Calu3 (cell line): ENCODE measurements around the gene ADGRL3. TPM values are rescaled to one million over a fixed set of nuclear protein-coding genes. Genes with fewer than 3 reads are reported as not detected.

Experiments used
- BruUV-seq: library from RNA; stranded (reverse); fragments of 400-500 nt; replicated peaks from 2 replicates; lab custom pipeline; 2021; lab: Mats Ljungman, UMichigan
- CTCF ChIA-PET: fragments of 300-600 bp; sonication (Branson Sonifier 250); formaldehyde crosslinking; loops from one replicate; lab custom pipeline; 2022; ENCODE audit warnings: antibody characterized with exemption; lab: Charles Lee
- DNase-seq: peaks from one replicate; pipeline ENCODE4 v3.0.0; 2022
- H3K27ac Mint-ChIP-seq: one replicate; pipeline ENCODE4 v1.8.0; 2022; ENCODE audit warnings: mixed read lengths; ENCODE audit not compliant: unreplicated experiment
- H3K27me3 Mint-ChIP-seq: one replicate; pipeline ENCODE4 v1.8.0; 2022; ENCODE audit warnings: mixed read lengths; ENCODE audit not compliant: unreplicated experiment
- H3K36me3 Mint-ChIP-seq: one replicate; pipeline ENCODE4 v1.8.0; 2022; ENCODE audit warnings: mild to moderate bottlenecking, moderate library complexity, mixed read lengths; ENCODE audit not compliant: insufficient read depth, unreplicated experiment
- H3K4me1 Mint-ChIP-seq: one replicate; pipeline ENCODE4 v1.8.0; 2022; ENCODE audit warnings: mild to moderate bottlenecking, low read depth, mixed read lengths; ENCODE audit not compliant: unreplicated experiment
- H3K4me3 Mint-ChIP-seq: one replicate; pipeline ENCODE4 v1.8.0; 2022; ENCODE audit warnings: mild to moderate bottlenecking, low read depth, moderate library complexity, mixed read lengths; ENCODE audit not compliant: unreplicated experiment
- H3K9me3 Mint-ChIP-seq: one replicate; pipeline ENCODE4 v1.8.0; 2022; ENCODE audit warnings: low read depth, mixed read lengths; ENCODE audit not compliant: unreplicated experiment
- CTCF ChIP-seq: fragments of 200-600 bp; IDR thresholded peaks from one replicate; pipeline ENCODE4 v1.8.0; 2022; ENCODE audit warnings: antibody characterized with exemption; ENCODE audit not compliant: unreplicated experiment
- intact Hi-C: fragments of 100-400 bp; cut with micrococcal nuclease; formaldehyde crosslinking; loops from one replicate; pipeline ENCODE4 v1.10.0; 2022; ENCODE audit not compliant: unreplicated experiment
- total RNA-seq: library from RNA; stranded (reverse); gene quantifications from 2 replicates; pipeline ENCODE4 v1.2.3, GENCODE V29; 2022

ADGRL3 gene
- total RNA-seq, 1 experiment from 2014 or later: 0.66 TPM

DNA sequence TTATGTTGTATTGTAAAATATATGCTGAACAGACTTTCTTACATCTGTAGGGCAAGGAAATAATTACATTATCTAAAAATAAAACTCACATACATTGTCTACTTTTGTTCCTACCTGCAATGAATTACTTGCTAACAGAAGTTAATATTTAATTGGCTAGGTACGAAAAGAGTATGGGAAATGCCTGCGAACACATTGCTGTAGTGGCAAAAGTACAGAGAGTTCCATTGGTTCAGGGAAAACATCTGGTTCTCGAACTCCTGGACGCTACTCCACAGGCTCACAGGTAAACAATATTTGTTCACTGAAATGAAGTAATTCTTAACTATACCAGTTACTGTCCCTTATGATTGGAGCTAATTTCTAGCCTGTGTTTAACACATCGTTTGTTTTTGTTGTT, 837.4 kb downstream of the ADGRL3 start:
- H3K9me3 Mint-ChIP-seq: no peaks in the 10 kb centered on the region
- no peaks in the 10 kb centered on the region for H3K27me3 Mint-ChIP-seq
- intact Hi-C loops: no loop called here
- TF ChIP-seq CTCF: no peak
- DNase-seq: no peak
- CTCF ChIA-PET: no interaction called here
- no peak overlapping the region for H3K4me3 Mint-ChIP-seq
- no peak overlapping the region for H3K27ac Mint-ChIP-seq
- no peaks in the 10 kb centered on the region for H3K36me3 Mint-ChIP-seq
- no TSS peak for BruUV-seq
- H3K4me1 Mint-ChIP-seq: no peaks in the 10 kb centered on the region

GRCh38 chr4:62051332-62051731, 851.2 kb downstream of the ADGRL3 start:
- Mint-ChIP-seq H3K27ac (no peak overlapping the region), H3K4me3 (no peak overlapping the region), H3K27me3 (no peaks in the 10 kb centered on the region), H3K4me1 (no peaks in the 10 kb centered on the region), H3K9me3 (no peaks in the 10 kb centered on the region), H3K36me3 (no peaks in the 10 kb centered on the region)
- intact Hi-C loops: no loop called here
- CTCF ChIA-PET: no interaction called here
- BruUV-seq: no TSS peak
- no peak for DNase-seq
- no peak for TF ChIP-seq CTCF

GRCh38 chr4:62053974-62054373, 853.8 kb downstream of the ADGRL3 start:
- no peak for DNase-seq
- intact Hi-C loops: no loop called here

GRCh38 chr4:62057031-62057430, 856.9 kb downstream of the ADGRL3 start:
- no peak for TF ChIP-seq CTCF
- no peaks in the 10 kb centered on the region for H3K36me3 Mint-ChIP-seq
- no peaks in the 10 kb centered on the region for H3K9me3 Mint-ChIP-seq
- no peak for DNase-seq
- CTCF ChIA-PET: no interaction called here
- BruUV-seq: no TSS peak
- intact Hi-C loops: no loop called here
- H3K4me3 Mint-ChIP-seq: no peak overlapping the region
- no peaks in the 10 kb centered on the region for H3K27me3 Mint-ChIP-seq
- H3K4me1 Mint-ChIP-seq: no peaks in the 10 kb centered on the region
- H3K27ac Mint-ChIP-seq: no peak overlapping the region

More at GRCh38 chr4:62053974-62054373, 853.8 kb downstream of the ADGRL3 start:
- H3K27me3 Mint-ChIP-seq: no peaks in the 10 kb centered on the region
- no peaks in the 10 kb centered on the region for H3K9me3 Mint-ChIP-seq
- CTCF ChIA-PET: no interaction called here
- H3K36me3 Mint-ChIP-seq: no peaks in the 10 kb centered on the region
- no peak overlapping the region for H3K4me3 Mint-ChIP-seq
- no peaks in the 10 kb centered on the region for H3K4me1 Mint-ChIP-seq
- no TSS peak for BruUV-seq
- no peak overlapping the region for H3K27ac Mint-ChIP-seq
- TF ChIP-seq CTCF: no peak
